Measurements from ENCODE around the gene TCF7L1. TPM values are rescaled to one million over a fixed set of nuclear protein-coding genes. Genes with fewer than 3 reads are reported as not detected.

TCF7L1 gene
- total RNA-seq, 2 experiments from 2014 or later: not detected

GRCh38 chr2:85169581-85169980 lies 36.4 kb downstream of the TCF7L1 start:
- no peaks in the 10 kb centered on the region for H3K4me1 ChIP-seq (ENCODE audit: insufficient read depth, low read length)
- Mint-ChIP-seq H3K27me3 (peaks cover 9% of the 10 kb centered on the region), H3K4me3 (no peak overlapping the region), H3K4me1 (ENCODE audit: low read depth) (no peaks in the 10 kb centered on the region), H3K27ac (no peak overlapping the region), H3K9me3 (no peaks in the 10 kb centered on the region), H3K36me3 (ENCODE audit: low read depth) (no peaks in the 10 kb centered on the region)
- ATAC-seq (ENCODE audit: poor library complexity): no peak
- no peak for DNase-seq
- intact Hi-C loops (cut with DNase I, micrococcal nuclease): no loop called here
- POLR2A ChIA-PET: no interaction called here
- no peaks in the 10 kb centered on the region for H3K36me3 ChIP-seq (ENCODE audit: insufficient read depth, low read length)
- CTCF ChIA-PET: no interaction called here
- no peak overlapping the region for H3K4me3 ChIP-seq (ENCODE audit: low read length)
- peaks cover 0 to 2% of the 10 kb centered on the region in 2 experiments for H3K27me3 ChIP-seq (ENCODE audit: control insufficient read depth in 1 of 2, insufficient read depth in 2 of 2, low read length in 2 of 2)
- peaks cover 0 to 12% of the 10 kb centered on the region in 2 experiments for H3K9me3 ChIP-seq (ENCODE audit: control insufficient read depth in 1 of 2, insufficient read depth in 1 of 2, low read length in 2 of 2)
- TF ChIP-seq CTCF (IDR thresholded peaks at IDR 0.05): no peak
- no peak overlapping the region for H3K27ac ChIP-seq (ENCODE audit: low read depth in 1 of 2, low read length in 2 of 2)

GRCh38 chr2:85170938-85171475 lies 37.8 kb downstream of the TCF7L1 start:
- intact Hi-C loops (cut with DNase I, micrococcal nuclease): no loop called here
- H3K4me1 Mint-ChIP-seq (ENCODE audit: low read depth): no peaks in the 10 kb centered on the region
- Histone ChIP-seq H3K36me3 (ENCODE audit: insufficient read depth, low read length) (no peaks in the 10 kb centered on the region), H3K27me3 (ENCODE audit: control insufficient read depth in 1 of 2, insufficient read depth in 2 of 2, low read length in 2 of 2) (peaks cover 0 to 2% of the 10 kb centered on the region in 2 experiments), H3K4me1 (ENCODE audit: insufficient read depth, low read length) (no peaks in the 10 kb centered on the region), H3K9me3 (ENCODE audit: control insufficient read depth in 1 of 2, insufficient read depth in 1 of 2, low read length in 2 of 2) (peaks cover 0 to 12% of the 10 kb centered on the region in 2 experiments), H3K27ac (ENCODE audit: low read depth in 1 of 2, low read length in 2 of 2) (no peak overlapping the region), H3K4me3 (ENCODE audit: low read length) (no peak overlapping the region)
- POLR2A ChIA-PET: no interaction called here
- H3K27ac Mint-ChIP-seq: no peak overlapping the region
- CTCF ChIA-PET: no interaction called here
- DNase-seq (no peak), ATAC-seq (ENCODE audit: poor library complexity) (no peak)
- no peaks in the 10 kb centered on the region for H3K9me3 Mint-ChIP-seq
- no peak for TF ChIP-seq CTCF (IDR thresholded peaks at IDR 0.05)
- H3K4me3 Mint-ChIP-seq: no peak overlapping the region
- H3K27me3 Mint-ChIP-seq: peaks cover 10% of the 10 kb centered on the region
- H3K36me3 Mint-ChIP-seq (ENCODE audit: low read depth): no peaks in the 10 kb centered on the region

GRCh38 chr2:85171916-85172315 lies 38.7 kb downstream of the TCF7L1 start:
- Histone ChIP-seq H3K36me3 (ENCODE audit: insufficient read depth, low read length) (no peaks in the 10 kb centered on the region), H3K27ac (ENCODE audit: low read depth in 1 of 2, low read length in 2 of 2) (no peak overlapping the region), H3K4me3 (ENCODE audit: low read length) (no peak overlapping the region), H3K9me3 (ENCODE audit: control insufficient read depth in 1 of 2, insufficient read depth in 1 of 2, low read length in 2 of 2) (peaks cover 0 to 12% of the 10 kb centered on the region in 2 experiments), H3K4me1 (ENCODE audit: insufficient read depth, low read length) (no peaks in the 10 kb centered on the region), H3K27me3 (ENCODE audit: control insufficient read depth in 1 of 2, insufficient read depth in 2 of 2, low read length in 2 of 2) (peaks cover 0 to 2% of the 10 kb centered on the region in 2 experiments)
- Mint-ChIP-seq H3K27ac (no peak overlapping the region), H3K4me1 (ENCODE audit: low read depth) (no peaks in the 10 kb centered on the region), H3K36me3 (ENCODE audit: low read depth) (no peaks in the 10 kb centered on the region), H3K27me3 (peaks cover 15% of the 10 kb centered on the region), H3K9me3 (no peaks in the 10 kb centered on the region), H3K4me3 (no peak overlapping the region)
- ChIA-PET POLR2A (no interaction called here), CTCF (no interaction called here)
- intact Hi-C loops (cut with DNase I, micrococcal nuclease): no loop called here
- no peak for TF ChIP-seq CTCF (IDR thresholded peaks at IDR 0.05)
- ATAC-seq (ENCODE audit: poor library complexity) (no peak), DNase-seq (no peak)
